ENCODE measurements around the gene WWTR1. TPM values are rescaled to one million over a fixed set of nuclear protein-coding genes. Genes with fewer than 3 reads are reported as not detected.

Gene WWTR1
- total and polyA plus RNA-seq, 4 donors, result 4.5 to 11.8 (median 9.0) TPM

- no peaks in the 10 kb centered on the region for H3K27me3 ChIP-seq (ENCODE audit: control insufficient read depth in 4 of 4, insufficient read depth in 4 of 4, low read length in 3 of 4)
- H3K27ac ChIP-seq (ENCODE audit: low read depth in 1 of 2, low read length in 2 of 2), result no peak overlapping the region
- DNase-seq (ENCODE audit: low spot score), result no peak
- TF ChIP-seq REST (IDR thresholded peaks at IDR 0.05), result no peak
- no peak for TF ChIP-seq TAF1 (conservative IDR thresholded peaks at IDR 0.05)
- TF ChIP-seq FOXA2 (IDR thresholded peaks at IDR 0.05), result no peak
- no peak for TF ChIP-seq MAX (IDR thresholded peaks at IDR 0.05)
- TF ChIP-seq FOXA1 (IDR thresholded peaks at IDR 0.05), result no peak
- no peak for TF ChIP-seq RXRA (IDR thresholded peaks at IDR 0.05)
- no peak for TF ChIP-seq EGR1 (IDR thresholded peaks at IDR 0.05; ENCODE audit: low read depth in 2 of 2)
- 91% methylated on average over 4 of the region's 4 CpGs for WGBS
- H3K36me3 ChIP-seq (ENCODE audit: control insufficient read depth in 4 of 4, insufficient read depth in 3 of 4, low read depth in 1 of 4, low read length in 3 of 4), result peaks cover 4 to 57% (median 48%) of the 10 kb centered on the region in 4 donors
- no peak overlapping the region for H3K4me3 ChIP-seq (ENCODE audit: low read depth in 1 of 3, low read length in 3 of 3)
- no peak overlapping the region for H3K9ac ChIP-seq (ENCODE audit: low read depth in 1 of 2, low read length in 2 of 2)
- H3K4me1 ChIP-seq (ENCODE audit: control insufficient read depth in 4 of 4, insufficient read depth in 4 of 4, low read length in 3 of 4), result peaks cover 0 to 3% (median 0%) of the 10 kb centered on the region in 4 donors
- H3K9me3 ChIP-seq (ENCODE audit: control insufficient read depth in 4 of 4, low read length in 3 of 4), result no peaks in the 10 kb centered on the region
Observed at GRCh38 chr3:149496891-149497290, 160.9 kb downstream of the WWTR1 start.

DNA sequence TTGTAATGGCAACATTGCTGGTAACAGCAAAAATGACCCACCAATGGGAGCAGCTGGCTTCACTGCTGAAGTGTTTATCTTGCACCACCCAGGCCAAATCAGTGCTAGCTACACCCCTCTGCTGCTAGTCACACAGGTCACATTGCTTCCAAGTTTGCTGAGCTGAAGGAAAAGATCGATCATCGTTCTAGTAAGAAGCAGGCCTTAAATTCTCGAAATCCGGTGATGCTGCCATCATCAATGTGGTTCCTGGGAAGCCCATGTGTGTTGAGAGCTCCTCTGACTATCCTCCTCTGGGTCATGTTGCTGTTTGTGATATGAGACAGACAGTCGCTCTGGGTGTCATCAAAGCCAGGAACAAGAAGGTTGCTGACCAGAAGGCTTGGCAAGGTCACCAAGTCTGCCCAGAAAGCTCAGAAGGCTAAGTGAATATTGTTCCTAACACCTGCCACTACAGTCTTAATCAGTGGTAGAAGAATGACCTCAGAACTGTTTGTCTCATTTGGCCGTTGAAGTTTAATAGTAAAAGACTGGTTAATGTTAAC lies 162.2 kb downstream of the WWTR1 start:
- TF ChIP-seq FOXA2 (IDR thresholded peaks at IDR 0.05), result no peak
- no peak for TF ChIP-seq MAX (IDR thresholded peaks at IDR 0.05)
- TF ChIP-seq, protein P1, sequence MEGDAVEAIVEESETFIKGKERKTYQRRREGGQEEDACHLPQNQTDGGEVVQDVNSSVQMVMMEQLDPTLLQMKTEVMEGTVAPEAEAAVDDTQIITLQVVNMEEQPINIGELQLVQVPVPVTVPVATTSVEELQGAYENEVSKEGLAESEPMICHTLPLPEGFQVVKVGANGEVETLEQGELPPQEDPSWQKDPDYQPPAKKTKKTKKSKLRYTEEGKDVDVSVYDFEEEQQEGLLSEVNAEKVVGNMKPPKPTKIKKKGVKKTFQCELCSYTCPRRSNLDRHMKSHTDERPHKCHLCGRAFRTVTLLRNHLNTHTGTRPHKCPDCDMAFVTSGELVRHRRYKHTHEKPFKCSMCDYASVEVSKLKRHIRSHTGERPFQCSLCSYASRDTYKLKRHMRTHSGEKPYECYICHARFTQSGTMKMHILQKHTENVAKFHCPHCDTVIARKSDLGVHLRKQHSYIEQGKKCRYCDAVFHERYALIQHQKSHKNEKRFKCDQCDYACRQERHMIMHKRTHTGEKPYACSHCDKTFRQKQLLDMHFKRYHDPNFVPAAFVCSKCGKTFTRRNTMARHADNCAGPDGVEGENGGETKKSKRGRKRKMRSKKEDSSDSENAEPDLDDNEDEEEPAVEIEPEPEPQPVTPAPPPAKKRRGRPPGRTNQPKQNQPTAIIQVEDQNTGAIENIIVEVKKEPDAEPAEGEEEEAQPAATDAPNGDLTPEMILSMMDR (IDR thresholded peaks at IDR 0.05; ENCODE audit: low read depth, low read length, missing input control), result no peak
- TF ChIP-seq NR2F2 (IDR thresholded peaks at IDR 0.05), result no peak
- no peak for TF ChIP-seq HNF4A (conservative IDR thresholded peaks at IDR 0.05)
- Histone ChIP-seq H3K36me3 (ENCODE audit: control insufficient read depth in 4 of 4, insufficient read depth in 3 of 4, low read depth in 1 of 4, low read length in 3 of 4) (peaks cover 4 to 49% (median 44%) of the 10 kb centered on the region in 4 donors), H3K27ac (ENCODE audit: low read depth in 1 of 2, low read length in 2 of 2) (no peak overlapping the region), H3K9me3 (ENCODE audit: control insufficient read depth in 4 of 4, low read length in 3 of 4) (no peaks in the 10 kb centered on the region), H3K9ac (ENCODE audit: low read depth in 1 of 2, low read length in 2 of 2) (no peak overlapping the region), H3K27me3 (ENCODE audit: control insufficient read depth in 4 of 4, insufficient read depth in 4 of 4, low read length in 3 of 4) (no peaks in the 10 kb centered on the region), H3K4me3 (ENCODE audit: low read depth in 1 of 3, low read length in 3 of 3) (no peak overlapping the region), H3K4me1 (ENCODE audit: control insufficient read depth in 4 of 4, insufficient read depth in 4 of 4, low read length in 3 of 4) (peaks cover 0 to 3% (median 0%) of the 10 kb centered on the region in 4 donors)
- 93% methylated on average over 6 of the region's 6 CpGs for WGBS
- DNase-seq (ENCODE audit: low spot score), result no peak

Data from liver (tissue), 9 donors.